Parietal lobe (tissue), 1 donor: ENCODE data around the gene LIN9. TPM values are rescaled to one million over a fixed set of nuclear protein-coding genes. Genes with fewer than 3 reads are reported as not detected.

Experiments used
- total RNA-seq: library from RNA; depleted of rRNA; stranded (reverse); fragments of >200 nt; gene quantifications from one replicate; pipeline ENCODE4 v1.2.3, GENCODE V29; 2014

Gene LIN9, protein sequence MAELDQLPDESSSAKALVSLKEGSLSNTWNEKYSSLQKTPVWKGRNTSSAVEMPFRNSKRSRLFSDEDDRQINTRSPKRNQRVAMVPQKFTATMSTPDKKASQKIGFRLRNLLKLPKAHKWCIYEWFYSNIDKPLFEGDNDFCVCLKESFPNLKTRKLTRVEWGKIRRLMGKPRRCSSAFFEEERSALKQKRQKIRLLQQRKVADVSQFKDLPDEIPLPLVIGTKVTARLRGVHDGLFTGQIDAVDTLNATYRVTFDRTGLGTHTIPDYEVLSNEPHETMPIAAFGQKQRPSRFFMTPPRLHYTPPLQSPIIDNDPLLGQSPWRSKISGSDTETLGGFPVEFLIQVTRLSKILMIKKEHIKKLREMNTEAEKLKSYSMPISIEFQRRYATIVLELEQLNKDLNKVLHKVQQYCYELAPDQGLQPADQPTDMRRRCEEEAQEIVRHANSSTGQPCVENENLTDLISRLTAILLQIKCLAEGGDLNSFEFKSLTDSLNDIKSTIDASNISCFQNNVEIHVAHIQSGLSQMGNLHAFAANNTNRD
- total RNA-seq: 18.2 TPM

GRCh38 chr1:226308723-226309397, at the start of gene LIN9:
TSS of gene LIN9 (minus strand) at chr1:226309164. CDS start at chr1:226309139, 25 bp downstream.

GRCh38 chr1:226223157-226223785, 85.7 kb downstream of the LIN9 start, which contains the start of gene MIXL1:
TSS of gene MIXL1 (plus strand) at chr1:226223664. CDS start at chr1:226223682, 18 bp downstream.

GRCh38 chr1:226186124-226187018, 122.6 kb downstream of the LIN9 start, which contains the start of gene ACBD3:
TSS of gene ACBD3 (minus strand) at chr1:226186741. CDS start at chr1:226186675, 66 bp downstream.

Other genes starting within 250 kb of the LIN9 start
- gene H3-3A, start 246.4 kb downstream of the LIN9 start, total RNA-seq: 311 TPM
- gene ACBD3, start 122.4 kb downstream of the LIN9 start, total RNA-seq: 37.2 TPM
- gene MIXL1, start 85.5 kb downstream of the LIN9 start, total RNA-seq: not detected
- gene PARP1, start 98.9 kb upstream of the LIN9 start, total RNA-seq: 117 TPM
- 38.2 TPM for gene STUM, start 239.6 kb upstream of the LIN9 start, total RNA-seq